H1 (cell line): ENCODE results near the gene SKOR2. TPM values are rescaled to one million over a fixed set of nuclear protein-coding genes. Genes with fewer than 3 reads are reported as not detected.

ENCODE experiments used
- CTCF ChIA-PET: fragments of 300-600 bp; sonication (Branson Sonifier 250); formaldehyde crosslinking; loops from one replicate; lab custom pipeline; 2021; ENCODE audit not compliant: partially characterized antibody; lab: Charles Lee
- POLR2A ChIA-PET: fragments of 300-600 bp; sonication (Branson Sonifier 250); formaldehyde crosslinking; loops from one replicate; lab custom pipeline; 2021; ENCODE audit warnings: inconsistent platforms; ENCODE audit not compliant: partially characterized antibody; lab: Charles Lee
- DNase-seq, 2 experiments: peaks; one replicate each; pipeline versions ENCODE4 v3.0.0 to v3.0.0-alpha.2; 2010 to 2022; ENCODE audit warnings: low spot score in 2 of 2, low read depth in 1 of 2, mixed read lengths in 1 of 2
- FAIRE-seq: peaks from 2 replicates; lab custom pipeline; 2011; peaks lifted over from hg19 to GRCh38; lab: Jason Lieb, UNC
- H2AFZ ChIP-seq: 2 replicates; pipeline ENCODE4 v1.8.1; 2012; ENCODE audit warnings: low read length, inconsistent platforms
- H2AK5ac ChIP-seq: 2 replicates; pipeline ENCODE4 v1.6.1; 2013; ENCODE audit warnings: low read depth, low read length
- H2BK120ac ChIP-seq: replicated peaks from 2 replicates; pipeline ENCODE3; 2013; ENCODE audit warnings: low read depth, low read length, inconsistent platforms
- H2BK12ac ChIP-seq: 2 replicates; pipeline ENCODE4 v1.6.1; 2013; ENCODE audit warnings: low read depth, low read length
- H2BK15ac ChIP-seq: 2 replicates; pipeline ENCODE4 v1.6.1; 2013; ENCODE audit warnings: low read length
- H2BK20ac ChIP-seq: 2 replicates; pipeline ENCODE4 v1.6.1; 2013; ENCODE audit warnings: low read length
- H2BK5ac ChIP-seq: 2 replicates; pipeline ENCODE4 v1.6.1; 2013; ENCODE audit warnings: low read depth, low read length
- H3K14ac ChIP-seq: 2 replicates; pipeline ENCODE4 v1.6.1; 2013; ENCODE audit warnings: inconsistent platforms; ENCODE audit not compliant: insufficient read length
- H3K18ac ChIP-seq: 2 replicates; pipeline ENCODE4 v1.6.1; 2013; ENCODE audit warnings: low read length; ENCODE audit errors: extremely low read depth
- H3K23ac ChIP-seq: 2 replicates; pipeline ENCODE4 v1.6.1; 2013; ENCODE audit warnings: inconsistent platforms; ENCODE audit not compliant: insufficient read length
- H3K23me2 ChIP-seq: 2 replicates; pipeline ENCODE4 v1.6.1; 2013; ENCODE audit warnings: low read depth, low read length
- H3K27ac ChIP-seq: 2 replicates; pipeline ENCODE4 v1.6.1; 2011; ENCODE audit warnings: low read depth, low read length, inconsistent platforms
- H3K27me3 ChIP-seq, 4 experiments: replicated peaks in 1 of 4; 1 replicate in 1 of 4; 2 replicates in 3 of 4; pipeline versions ENCODE4 v1.6.1 to v1.8.1; 2011 to 2013; ENCODE audit warnings: low read length in 3 of 4, mild to moderate bottlenecking in 3 of 4, inconsistent platforms in 2 of 4, mixed read lengths in 2 of 4, moderate library complexity in 1 of 4; ENCODE audit not compliant: control insufficient read depth in 3 of 4, insufficient read depth in 3 of 4; ENCODE audit errors: extremely low read depth in 1 of 4
- H3K36me3 ChIP-seq, 4 experiments: 2 replicates each; pipeline versions ENCODE4 v1.6.1 to v1.8.1; 2011 to 2013; ENCODE audit warnings: mild to moderate bottlenecking in 4 of 4, low read length in 3 of 4, moderate library complexity in 2 of 4, control low read depth in 1 of 4, inconsistent platforms in 1 of 4; ENCODE audit not compliant: insufficient read depth in 4 of 4, control insufficient read depth in 2 of 4
- H3K4ac ChIP-seq: replicated peaks from 2 replicates; pipeline ENCODE3; 2013; ENCODE audit warnings: low read length, low read depth, mixed read lengths, inconsistent platforms; ENCODE audit not compliant: insufficient read length
- H3K4me1 ChIP-seq, 4 experiments: replicated peaks in 1 of 4; 1 replicate in 1 of 4; 2 replicates in 3 of 4; pipeline versions ENCODE4 v1.6.1 to v1.8.1; 2011 to 2013; ENCODE audit warnings: low read length in 3 of 4, inconsistent platforms in 2 of 4, mixed read lengths in 1 of 4; ENCODE audit not compliant: insufficient read depth in 4 of 4, control insufficient read depth in 3 of 4
- H3K4me2 ChIP-seq, 2 experiments: 2 replicates each; pipeline versions ENCODE4 v1.6.1 to v1.8.1; 2011 to 2013; ENCODE audit warnings: low read depth in 2 of 2, low read length in 2 of 2, control low read depth in 1 of 2, inconsistent platforms in 1 of 2, mild to moderate bottlenecking in 1 of 2; ENCODE audit not compliant: insufficient read depth in 1 of 2
- H3K4me3 ChIP-seq, 4 experiments: fragments of 200-600, 300-600 bp in 1 of 4; sonication (generic), shearing (Covaris generic), sonication (Bioruptor Twin) in 1 of 4; 2 replicates each; pipeline versions ENCODE4 v1.5.1 to v1.8.1; 2011 to 2016; ENCODE audit warnings: low read length in 4 of 4, low read depth in 3 of 4, control low read depth in 2 of 4, inconsistent platforms in 2 of 4, mild to moderate bottlenecking in 2 of 4, mixed read lengths in 1 of 4, moderate library complexity in 1 of 4; ENCODE audit not compliant: insufficient read depth in 2 of 4; ENCODE audit errors: extremely low read depth in 1 of 4
- H3K56ac ChIP-seq: replicated peaks from 2 replicates; pipeline ENCODE3; 2013; ENCODE audit warnings: low read depth, mild to moderate bottlenecking, mixed read lengths, low read length, inconsistent platforms; ENCODE audit not compliant: insufficient read length
- H3K79me1 ChIP-seq: 2 replicates; pipeline ENCODE4 v1.6.1; 2013; ENCODE audit warnings: low read depth, low read length, control low read depth
- H3K79me2 ChIP-seq, 2 experiments: 2 replicates each; pipeline versions ENCODE4 v1.6.1 to v1.8.1; 2012 to 2013; ENCODE audit warnings: low read length in 2 of 2, mild to moderate bottlenecking in 2 of 2, inconsistent platforms in 1 of 2; ENCODE audit not compliant: insufficient read depth in 2 of 2, control insufficient read depth in 1 of 2
- H3K9ac ChIP-seq, 4 experiments: replicated peaks in 1 of 4; 1 replicate in 1 of 4; 2 replicates in 3 of 4; pipeline versions ENCODE4 v1.6.1 to v1.8.1; 2011 to 2013; ENCODE audit warnings: low read depth in 3 of 4, low read length in 3 of 4, control low read depth in 2 of 4, mild to moderate bottlenecking in 2 of 4, moderate library complexity in 2 of 4, inconsistent platforms in 1 of 4; ENCODE audit errors: extremely low read depth in 1 of 4
- H3K9me3 ChIP-seq, 2 experiments: 2 replicates each; pipeline versions ENCODE4 v1.6.1 to v1.8.1; 2012 to 2013; ENCODE audit warnings: mild to moderate bottlenecking in 2 of 2, moderate library complexity in 2 of 2, control low read depth in 1 of 2, inconsistent platforms in 1 of 2, low read depth in 1 of 2, low read length in 1 of 2, mixed read lengths in 1 of 2; ENCODE audit not compliant: insufficient read depth in 2 of 2
- H4K20me1 ChIP-seq, 2 experiments: replicated peaks in 1 of 2; 2 replicates each; pipeline versions ENCODE3 to v1.8.1; 2011 to 2013; ENCODE audit warnings: inconsistent platforms in 2 of 2, low read length in 2 of 2, mild to moderate bottlenecking in 1 of 2; ENCODE audit not compliant: insufficient read depth in 2 of 2, control insufficient read depth in 1 of 2
- H4K5ac ChIP-seq: 2 replicates; pipeline ENCODE4 v1.6.1; 2013; ENCODE audit warnings: low read length, low read depth, mixed read lengths, inconsistent platforms; ENCODE audit not compliant: insufficient read length
- H4K8ac ChIP-seq: 2 replicates; pipeline ENCODE4 v1.8.0; 2013; ENCODE audit warnings: mild to moderate bottlenecking, moderate library complexity, low read length, inconsistent platforms; ENCODE audit not compliant: insufficient read depth; ENCODE audit errors: extremely low read depth
- H4K91ac ChIP-seq: replicated peaks from 2 replicates; pipeline ENCODE3; 2013; ENCODE audit warnings: low read length, mixed read lengths, inconsistent platforms; ENCODE audit not compliant: insufficient read length
- BACH1 ChIP-seq: IDR thresholded peaks from 2 replicates; pipeline ENCODE4 v1.6.1; 2012; ENCODE audit warnings: low read length, improper control_type of control experiment
- CBX5 ChIP-seq: fragments of 300-800, 300-1000 bp; sonication (generic); IDR thresholded peaks from 2 replicates; pipeline ENCODE4 v1.7.1; 2016; ENCODE audit warnings: antibody characterized with exemption, low read length, low read depth
- WGBS, 2 experiments: shearing (Covaris generic) in 1 of 2; methylation state at CpG; one replicate each; pipeline versions ENCODE4 v1.1.6 to v1.1.7; 2013 to 2015; ENCODE audit warnings: low lambda C conversion rate in 2 of 2, mixed read lengths in 2 of 2, inconsistent platforms in 1 of 2, low coverage in 1 of 2, missing lambda C conversion rate in 1 of 2; ENCODE audit not compliant: insufficient replicate concordance in 2 of 2, insufficient coverage in 1 of 2, insufficient read length in 1 of 2; ENCODE audit errors: extremely low coverage in 1 of 2, missing lambda C conversion rate in 1 of 2; 5-methylcytosine and 5-hydroxymethylcytosine counted together
- polyA plus RNA-seq, 7 experiments: library from polyadenylated mRNA; depleted of rRNA in 3 of 7; stranded (reverse) in 5 of 7; unstranded in 2 of 7; fragments of >200 nt in 5 of 7; fragments of 200-250 nt in 2 of 7; gene quantifications; 1 replicate in 5 of 7; 2 replicates in 1 of 7; 4 replicates in 1 of 7; pipeline versions ENCODE4 v1.2.1 to v1.2.3, GENCODE V29; 2011 to 2013; ENCODE audit warnings: missing spikeins in 2 of 7, mixed read lengths in 2 of 7
- total RNA-seq: library from RNA; stranded (reverse); fragmentation: NEBNext Ultra II Directional; extraction: Animal tissue kit (Norgen Biotek cat#: 25700); gene quantifications from 2 replicates; pipeline ENCODE4 v1.2.1, GENCODE V29; 2021

Gene SKOR2
- total and polyA plus RNA-seq, 2 of the 8 experiments (the other 6 are each of a cell fraction or from before 2014, with no cell fraction given): 0.05 to 0.11 TPM

DNA sequence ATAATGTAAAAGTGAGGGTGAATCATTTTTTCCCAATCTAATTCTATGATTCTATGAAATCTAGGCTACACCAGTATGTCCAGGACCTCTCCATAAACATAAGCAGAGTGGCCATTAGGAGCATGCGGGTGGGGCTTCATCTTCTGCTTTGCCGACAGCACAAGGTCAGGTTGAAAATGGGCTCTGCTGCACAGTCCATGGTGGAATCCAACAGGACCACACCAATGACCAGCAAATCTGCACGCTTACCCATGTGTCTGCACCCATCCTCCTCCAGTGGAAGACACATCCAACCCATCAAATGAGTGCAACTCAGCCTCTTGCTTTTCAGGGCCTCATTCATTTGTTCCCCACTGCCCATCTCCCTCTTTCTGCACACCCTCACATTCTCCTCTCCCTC lies 43.3 kb upstream of the SKOR2 start:
- H3K27me3 ChIP-seq: no peaks in the 10 kb centered on the region; a peak in 2 of 7 replicates
- H3K4ac ChIP-seq: no peak overlapping the region
- DNase-seq (peak in 1 of 2 experiments; percentile 1), FAIRE-seq (no peak)
- POLR2A ChIA-PET: no interaction called here
- H4K20me1 ChIP-seq: no peaks in the 10 kb centered on the region
- no peak overlapping the region for H4K5ac ChIP-seq
- no peaks in the 10 kb centered on the region for H3K4me1 ChIP-seq
- H2BK15ac ChIP-seq: no peak overlapping the region
- H3K4me3 ChIP-seq: no peak overlapping the region
- H2BK120ac ChIP-seq: no peak overlapping the region
- no peak overlapping the region for H2BK5ac ChIP-seq
- no peak overlapping the region for H3K14ac ChIP-seq
- no peak overlapping the region for H3K56ac ChIP-seq
- no peak overlapping the region for H3K18ac ChIP-seq
- no peak overlapping the region for H4K8ac ChIP-seq
- no peak overlapping the region for H2BK12ac ChIP-seq
- H3K9ac ChIP-seq: no peak overlapping the region
- no peak overlapping the region for H2AK5ac ChIP-seq
- H3K4me2 ChIP-seq: no peak overlapping the region
- CTCF ChIA-PET: no interaction called here
- no peaks in the 10 kb centered on the region for H3K36me3 ChIP-seq
- no peaks in the 10 kb centered on the region for H3K79me2 ChIP-seq
- H3K27ac ChIP-seq: no peak overlapping the region
- 90% methylated on average over 3 of the region's 3 CpGs; no CpG with 5 or more reads in 1 of the 2 experiments for WGBS, 2 experiments
- H2BK20ac ChIP-seq: no peak overlapping the region
- H2AFZ ChIP-seq: no peak overlapping the region
- peaks cover 4 to 5% of the 10 kb centered on the region in 2 experiments; a peak in 2 of 4 replicates for H3K9me3 ChIP-seq
- H3K23me2 ChIP-seq: no peaks in the 10 kb centered on the region
- H4K91ac ChIP-seq: no peak overlapping the region
- no peaks in the 10 kb centered on the region for H3K79me1 ChIP-seq
- no peak overlapping the region for H3K23ac ChIP-seq
- TF ChIP-seq BACH1: no peak
- TF ChIP-seq CBX5: no peak
